ENCODE results near the gene SPDYE8.
"Not testable (repeated sequence)": the region's sequence is repeated elsewhere in the genome, so short reads cannot be mapped to it uniquely, and the experiment has no call there.

DNA sequence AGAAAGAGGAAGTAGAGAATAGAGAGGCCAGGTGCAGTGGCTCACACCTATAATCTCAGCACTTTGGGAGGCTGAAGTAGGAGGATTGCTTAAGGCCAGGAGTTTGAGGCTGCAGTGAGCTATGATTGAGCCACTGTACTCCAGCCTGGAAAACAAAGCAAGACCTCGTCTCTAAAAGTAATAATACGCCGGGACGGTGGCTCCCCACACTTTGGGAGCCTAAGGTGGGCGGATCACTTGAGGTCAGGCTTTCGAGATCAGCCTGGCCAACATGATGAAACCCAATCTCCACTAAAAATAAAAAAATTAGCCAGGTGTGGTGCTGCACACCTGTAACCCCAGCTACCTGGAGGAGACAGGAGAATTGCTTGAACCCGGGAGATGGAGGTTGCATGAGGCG is 34.1 kb downstream of the SPDYE8 start:
- TF ChIP-seq, protein P1, sequence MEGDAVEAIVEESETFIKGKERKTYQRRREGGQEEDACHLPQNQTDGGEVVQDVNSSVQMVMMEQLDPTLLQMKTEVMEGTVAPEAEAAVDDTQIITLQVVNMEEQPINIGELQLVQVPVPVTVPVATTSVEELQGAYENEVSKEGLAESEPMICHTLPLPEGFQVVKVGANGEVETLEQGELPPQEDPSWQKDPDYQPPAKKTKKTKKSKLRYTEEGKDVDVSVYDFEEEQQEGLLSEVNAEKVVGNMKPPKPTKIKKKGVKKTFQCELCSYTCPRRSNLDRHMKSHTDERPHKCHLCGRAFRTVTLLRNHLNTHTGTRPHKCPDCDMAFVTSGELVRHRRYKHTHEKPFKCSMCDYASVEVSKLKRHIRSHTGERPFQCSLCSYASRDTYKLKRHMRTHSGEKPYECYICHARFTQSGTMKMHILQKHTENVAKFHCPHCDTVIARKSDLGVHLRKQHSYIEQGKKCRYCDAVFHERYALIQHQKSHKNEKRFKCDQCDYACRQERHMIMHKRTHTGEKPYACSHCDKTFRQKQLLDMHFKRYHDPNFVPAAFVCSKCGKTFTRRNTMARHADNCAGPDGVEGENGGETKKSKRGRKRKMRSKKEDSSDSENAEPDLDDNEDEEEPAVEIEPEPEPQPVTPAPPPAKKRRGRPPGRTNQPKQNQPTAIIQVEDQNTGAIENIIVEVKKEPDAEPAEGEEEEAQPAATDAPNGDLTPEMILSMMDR (IDR thresholded peaks at IDR 0.05), result not testable (repeated sequence)
- TF ChIP-seq POLR2AphosphoS5 (IDR thresholded peaks at IDR 0.05), result not testable (repeated sequence)

All from esophagus muscularis mucosa (tissue), 3 donors.